ENCODE results near the gene MYH15. TPM values are rescaled to one million over a fixed set of nuclear protein-coding genes. Genes with fewer than 3 reads are reported as not detected.

The MYH15 gene
- total RNA-seq, 2 experiments from 2014 or later, result 0.46 to 0.57 TPM

GRCh38 chr3:108500728-108501127 is 9.7 kb downstream of the MYH15 start:
- BruUV-seq (replicated peaks), result no TSS peak
- POLR2A ChIA-PET, result interaction anchor here (0.5 kb wide), 1 partner anchor 386 kb away, joined by 3 read pairs; no protein-coding TSS in a partner anchor
- DNase-seq (ENCODE audit: low spot score), result no peak
- Histone ChIP-seq H2AFZ (ENCODE audit: low read length) (no peak overlapping the region), H3K27ac (ENCODE audit: low read depth, low read length, poor library complexity, severe bottlenecking) (no peak overlapping the region), H3K4me1 (ENCODE audit: insufficient read depth, low read length, poor library complexity, severe bottlenecking) (no peaks in the 10 kb centered on the region), H3K36me3 (ENCODE audit: insufficient read depth, low read length) (no peaks in the 10 kb centered on the region), H4K20me1 (ENCODE audit: insufficient read depth, low read length) (no peaks in the 10 kb centered on the region), H3K9me2 (ENCODE audit: insufficient read depth, low read length) (no peaks in the 10 kb centered on the region), H3K79me2 (ENCODE audit: insufficient read depth, low read depth, low read length) (no peaks in the 10 kb centered on the region), H3K4me2 (ENCODE audit: low read length) (no peak overlapping the region), H3K9me3 (ENCODE audit: low read length) (no peaks in the 10 kb centered on the region), H3K4me3 (ENCODE audit: low read depth, low read length, poor library complexity, severe bottlenecking) (no peak overlapping the region)
- CTCF ChIA-PET (ENCODE audit: unreplicated experiment), result no interaction called here
- intact Hi-C loops (cut with micrococcal nuclease; ENCODE audit: unreplicated experiment), result no loop called here
- TF ChIP-seq, protein P1, sequence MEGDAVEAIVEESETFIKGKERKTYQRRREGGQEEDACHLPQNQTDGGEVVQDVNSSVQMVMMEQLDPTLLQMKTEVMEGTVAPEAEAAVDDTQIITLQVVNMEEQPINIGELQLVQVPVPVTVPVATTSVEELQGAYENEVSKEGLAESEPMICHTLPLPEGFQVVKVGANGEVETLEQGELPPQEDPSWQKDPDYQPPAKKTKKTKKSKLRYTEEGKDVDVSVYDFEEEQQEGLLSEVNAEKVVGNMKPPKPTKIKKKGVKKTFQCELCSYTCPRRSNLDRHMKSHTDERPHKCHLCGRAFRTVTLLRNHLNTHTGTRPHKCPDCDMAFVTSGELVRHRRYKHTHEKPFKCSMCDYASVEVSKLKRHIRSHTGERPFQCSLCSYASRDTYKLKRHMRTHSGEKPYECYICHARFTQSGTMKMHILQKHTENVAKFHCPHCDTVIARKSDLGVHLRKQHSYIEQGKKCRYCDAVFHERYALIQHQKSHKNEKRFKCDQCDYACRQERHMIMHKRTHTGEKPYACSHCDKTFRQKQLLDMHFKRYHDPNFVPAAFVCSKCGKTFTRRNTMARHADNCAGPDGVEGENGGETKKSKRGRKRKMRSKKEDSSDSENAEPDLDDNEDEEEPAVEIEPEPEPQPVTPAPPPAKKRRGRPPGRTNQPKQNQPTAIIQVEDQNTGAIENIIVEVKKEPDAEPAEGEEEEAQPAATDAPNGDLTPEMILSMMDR (conservative IDR thresholded peaks at IDR 0.05; ENCODE audit: low read length), result no peak
- TF ChIP-seq EZH2phosphoT487 (IDR thresholded peaks at IDR 0.05; ENCODE audit: borderline replicate concordance, low read depth, low read length), result no peak

- ChIA-PET POLR2A (interaction anchor here (0.6 to 1.0 kb wide), 7 partner anchors 13 to 1544 kb away, joined by 3 to 5 read pairs (median 3); partner anchors contain the start of gene MYH15), CTCF (ENCODE audit: unreplicated experiment) (no interaction called here)
- Histone ChIP-seq H4K20me1 (ENCODE audit: insufficient read depth, low read length) (no peaks in the 10 kb centered on the region), H3K9me3 (ENCODE audit: low read length) (no peaks in the 10 kb centered on the region), H3K4me3 (ENCODE audit: low read depth, low read length, poor library complexity, severe bottlenecking) (no peak overlapping the region), H3K4me1 (ENCODE audit: insufficient read depth, low read length, poor library complexity, severe bottlenecking) (no peaks in the 10 kb centered on the region), H3K4me2 (ENCODE audit: low read length) (no peak overlapping the region), H3K27ac (ENCODE audit: low read depth, low read length, poor library complexity, severe bottlenecking) (no peak overlapping the region), H3K9me2 (ENCODE audit: insufficient read depth, low read length) (no peaks in the 10 kb centered on the region), H3K79me2 (ENCODE audit: insufficient read depth, low read depth, low read length) (no peaks in the 10 kb centered on the region), H3K36me3 (ENCODE audit: insufficient read depth, low read length) (no peaks in the 10 kb centered on the region), H2AFZ (ENCODE audit: low read length) (no peak overlapping the region)
- BruUV-seq (replicated peaks), result no TSS peak
- TF ChIP-seq EZH2phosphoT487 (IDR thresholded peaks at IDR 0.05; ENCODE audit: borderline replicate concordance, low read depth, low read length), result no peak
- TF ChIP-seq, protein P1 (conservative IDR thresholded peaks at IDR 0.05; ENCODE audit: low read length), result no peak
- intact Hi-C loops (cut with micrococcal nuclease; ENCODE audit: unreplicated experiment), result no loop called here
- DNase-seq (ENCODE audit: low spot score), result no peak
These were observed 13.1 kb downstream of the MYH15 start for GRCh38 chr3:108497271-108497670.

DNA sequence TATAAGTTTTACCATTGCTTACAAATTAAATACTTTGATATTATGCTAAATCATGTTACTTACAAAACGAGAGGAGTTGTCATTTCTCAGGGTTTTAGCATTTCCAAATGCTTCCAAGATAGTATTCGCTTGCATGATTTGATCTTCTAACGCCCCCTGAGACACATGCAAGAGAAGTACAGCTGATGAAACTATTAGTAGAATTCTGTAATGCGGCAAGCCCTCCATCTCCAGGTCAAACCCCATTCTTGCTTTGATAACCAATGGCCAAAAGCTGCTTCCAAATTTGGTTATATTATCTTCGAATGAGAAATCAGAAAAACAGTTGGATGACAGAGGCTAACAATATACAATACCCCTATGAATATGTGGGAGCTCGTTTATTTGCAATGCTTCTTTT is 14.7 kb downstream of the MYH15 start:
- TF ChIP-seq, protein P1 (conservative IDR thresholded peaks at IDR 0.05; ENCODE audit: low read length), result no peak
- TF ChIP-seq EZH2phosphoT487 (IDR thresholded peaks at IDR 0.05; ENCODE audit: borderline replicate concordance, low read depth, low read length), result no peak
- no peak overlapping the region for H3K4me2 ChIP-seq (ENCODE audit: low read length)
- intact Hi-C loops (cut with micrococcal nuclease; ENCODE audit: unreplicated experiment), result no loop called here
- BruUV-seq (replicated peaks), result no TSS peak
- no peak for DNase-seq (ENCODE audit: low spot score)
- no peaks in the 10 kb centered on the region for H4K20me1 ChIP-seq (ENCODE audit: insufficient read depth, low read length)
- H3K27ac ChIP-seq (ENCODE audit: low read depth, low read length, poor library complexity, severe bottlenecking), result no peak overlapping the region
- CTCF ChIA-PET (ENCODE audit: unreplicated experiment), result no interaction called here
- POLR2A ChIA-PET, result no interaction called here
- no peak overlapping the region for H3K4me3 ChIP-seq (ENCODE audit: low read depth, low read length, poor library complexity, severe bottlenecking)
- H3K79me2 ChIP-seq (ENCODE audit: insufficient read depth, low read depth, low read length), result no peaks in the 10 kb centered on the region
- H3K9me2 ChIP-seq (ENCODE audit: insufficient read depth, low read length), result no peaks in the 10 kb centered on the region
- H3K9me3 ChIP-seq (ENCODE audit: low read length), result no peaks in the 10 kb centered on the region
- no peaks in the 10 kb centered on the region for H3K4me1 ChIP-seq (ENCODE audit: insufficient read depth, low read length, poor library complexity, severe bottlenecking)
- H2AFZ ChIP-seq (ENCODE audit: low read length), result no peak overlapping the region
- H3K36me3 ChIP-seq (ENCODE audit: insufficient read depth, low read length), result no peaks in the 10 kb centered on the region

Measured in OCI-LY7 (cell line).